Neural crest cell (in vitro differentiated cells): ENCODE measurements around the gene DCDC2C. TPM values are rescaled to one million over a fixed set of nuclear protein-coding genes. Genes with fewer than 3 reads are reported as not detected.

Experiments used
- DNase-seq: peaks from one replicate; pipeline ENCODE4 v3.0.0; 2021; ENCODE audit warnings: low read depth, mixed read lengths, low spot score
- H3K27ac Mint-ChIP-seq: one replicate; pipeline ENCODE4 v1.8.0; 2021; ENCODE audit warnings: mild to moderate bottlenecking, mixed read lengths; ENCODE audit not compliant: unreplicated experiment
- H3K27me3 Mint-ChIP-seq: 2 replicates; pipeline ENCODE4 v1.8.0; 2021; ENCODE audit warnings: low read depth, mild to moderate bottlenecking, mixed read lengths
- H3K36me3 Mint-ChIP-seq: 2 replicates; pipeline ENCODE4 v1.8.0; 2021; ENCODE audit warnings: low read depth, mild to moderate bottlenecking, mixed read lengths
- H3K4me1 Mint-ChIP-seq: 2 replicates; pipeline ENCODE4 v1.8.0; 2021; ENCODE audit warnings: mixed read lengths
- H3K4me3 Mint-ChIP-seq: one replicate; pipeline ENCODE4 v1.8.0; 2021; ENCODE audit warnings: mild to moderate bottlenecking, mixed read lengths
- H3K9me3 Mint-ChIP-seq: 2 replicates; pipeline ENCODE4 v1.8.0; 2021; ENCODE audit warnings: mixed read lengths
- total RNA-seq: library from RNA; stranded (reverse); gene quantifications from 2 replicates; pipeline ENCODE4 v1.2.1, GENCODE V29; 2021
- TF ChIP-seq, protein P1 (sequence below): fragments of 200-600 bp; sonication (generic); conservative IDR thresholded peaks from 2 replicates; pipeline ENCODE4 v1.5.0; 2021; ENCODE audit warnings: antibody characterized with exemption, mild to moderate bottlenecking

Gene DCDC2C
- total RNA-seq, 1 donor from 2014 or later: not detected

DNA sequence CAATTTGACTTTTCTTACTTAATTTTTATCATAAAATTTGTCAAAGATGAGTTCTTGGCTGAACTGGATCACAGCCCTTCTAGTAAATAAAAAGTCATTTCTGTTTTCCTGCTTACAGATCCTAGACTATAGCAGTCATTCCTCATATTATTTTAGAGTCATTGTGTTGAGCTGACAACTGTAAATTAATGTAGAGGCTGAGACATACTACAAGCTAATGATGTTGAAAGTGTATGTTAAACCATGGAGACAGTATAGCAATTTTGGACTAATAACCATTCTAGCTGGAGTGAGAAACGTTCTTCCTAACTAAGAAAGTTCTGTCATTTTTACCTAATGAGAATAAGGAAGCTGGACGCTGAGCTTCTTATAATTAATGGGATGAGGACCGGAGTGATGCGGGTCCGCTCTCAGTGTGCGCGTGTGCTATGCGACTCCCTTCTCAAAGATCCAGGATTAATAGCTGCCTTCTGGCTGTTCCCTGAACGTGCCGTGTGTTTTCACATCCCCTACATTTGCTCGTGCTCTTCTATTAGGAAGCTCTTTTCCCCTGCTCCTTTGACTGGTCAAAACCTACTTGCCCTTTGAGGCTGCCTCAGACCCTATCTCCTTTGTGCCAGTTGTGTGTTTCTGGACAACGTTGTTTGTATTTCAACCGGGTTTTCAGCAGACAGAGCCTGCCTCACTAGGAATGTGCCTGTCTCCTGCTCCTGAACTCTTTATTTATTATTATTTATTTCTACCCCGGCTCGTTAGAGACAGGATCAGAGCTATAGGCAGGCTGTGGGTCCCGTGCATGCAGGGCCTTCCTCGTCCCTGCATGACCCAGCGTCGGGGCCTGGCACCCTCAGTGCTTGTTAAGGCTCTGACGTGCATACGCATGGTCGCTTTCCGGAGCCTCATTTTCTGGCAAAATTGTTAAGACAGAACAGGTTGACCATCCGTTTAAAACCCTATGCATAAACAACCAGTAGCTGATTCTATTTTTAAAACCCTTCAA is 182.6 kb downstream of the DCDC2C start:
- peaks cover 6% of the 10 kb centered on the region for H3K4me1 Mint-ChIP-seq
- no peak overlapping the region for H3K4me3 Mint-ChIP-seq
- TF ChIP-seq, protein P1, sequence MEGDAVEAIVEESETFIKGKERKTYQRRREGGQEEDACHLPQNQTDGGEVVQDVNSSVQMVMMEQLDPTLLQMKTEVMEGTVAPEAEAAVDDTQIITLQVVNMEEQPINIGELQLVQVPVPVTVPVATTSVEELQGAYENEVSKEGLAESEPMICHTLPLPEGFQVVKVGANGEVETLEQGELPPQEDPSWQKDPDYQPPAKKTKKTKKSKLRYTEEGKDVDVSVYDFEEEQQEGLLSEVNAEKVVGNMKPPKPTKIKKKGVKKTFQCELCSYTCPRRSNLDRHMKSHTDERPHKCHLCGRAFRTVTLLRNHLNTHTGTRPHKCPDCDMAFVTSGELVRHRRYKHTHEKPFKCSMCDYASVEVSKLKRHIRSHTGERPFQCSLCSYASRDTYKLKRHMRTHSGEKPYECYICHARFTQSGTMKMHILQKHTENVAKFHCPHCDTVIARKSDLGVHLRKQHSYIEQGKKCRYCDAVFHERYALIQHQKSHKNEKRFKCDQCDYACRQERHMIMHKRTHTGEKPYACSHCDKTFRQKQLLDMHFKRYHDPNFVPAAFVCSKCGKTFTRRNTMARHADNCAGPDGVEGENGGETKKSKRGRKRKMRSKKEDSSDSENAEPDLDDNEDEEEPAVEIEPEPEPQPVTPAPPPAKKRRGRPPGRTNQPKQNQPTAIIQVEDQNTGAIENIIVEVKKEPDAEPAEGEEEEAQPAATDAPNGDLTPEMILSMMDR: no peak
- peaks cover 2% of the 10 kb centered on the region for H3K36me3 Mint-ChIP-seq
- DNase-seq: no peak
- no peaks in the 10 kb centered on the region for H3K27me3 Mint-ChIP-seq
- H3K9me3 Mint-ChIP-seq: peaks cover 12% of the 10 kb centered on the region
- no peak overlapping the region for H3K27ac Mint-ChIP-seq

DNA sequence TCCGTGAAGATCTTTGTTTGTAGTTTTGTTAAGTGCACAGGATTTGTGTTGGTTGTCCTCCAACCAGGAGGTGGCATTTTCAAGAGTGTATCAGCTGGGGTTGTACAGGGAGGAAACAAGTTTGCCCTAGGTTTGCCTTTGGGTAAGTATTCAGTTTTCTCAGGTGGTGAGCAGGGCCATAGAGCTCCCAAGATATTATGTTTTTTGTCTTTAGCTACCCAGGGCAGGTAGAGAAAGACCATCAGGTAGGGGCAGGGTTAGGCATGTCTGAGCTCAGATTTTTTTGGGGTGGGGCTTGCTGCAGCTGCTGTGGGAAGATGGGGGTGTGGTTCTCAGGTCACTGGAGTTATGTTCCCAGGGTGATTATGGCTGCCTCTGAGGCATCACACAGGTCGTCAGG is 191.6 kb downstream of the DCDC2C start:
- Mint-ChIP-seq H3K27ac (no peak overlapping the region), H3K36me3 (peaks cover 8% of the 10 kb centered on the region), H3K4me3 (no peak overlapping the region), H3K9me3 (peaks cover 23% of the 10 kb centered on the region), H3K4me1 (no peaks in the 10 kb centered on the region), H3K27me3 (no peaks in the 10 kb centered on the region)
- TF ChIP-seq, protein P1: no peak
- DNase-seq: no peak

Other genes with a start within 250 kb of the DCDC2C start
- 32.4 and 32.8 TPM in 2 replicates for gene ADI1, start 184.0 kb upstream of the DCDC2C start, total RNA-seq
- gene RNASEH1, start 145.2 kb upstream of the DCDC2C start, total RNA-seq: 28.9 and 33.7 TPM in 2 replicates
- 1,758 and 1,929 TPM in 2 replicates for gene RPS7, start 128.3 kb upstream of the DCDC2C start, total RNA-seq
- not detected in 2 replicates for gene COLEC11, start 108.5 kb upstream of the DCDC2C start, total RNA-seq
- not detected in 2 replicates for gene ALLC, start 45.4 kb upstream of the DCDC2C start, total RNA-seq